ENCODE measurements around the gene MED8. TPM values are rescaled to one million over a fixed set of nuclear protein-coding genes. Genes with fewer than 3 reads are reported as not detected.

MED8 gene
- total RNA-seq: 10 to 100 TPM; 16.8 to 22.1 (median 18.9) TPM
- polyA plus RNA-seq: 16.0 TPM
- long read RNA-seq, donor 1, transcript MED8-203 (7 exons, 1,924 nt): major isoform, 35 of 43 reads
- long read RNA-seq, donor 1, partial matches to known transcripts: 3 of 43 reads
- long read RNA-seq, donor 1, other reads (novel, unspliced or antisense): 2 of 43 reads
- long read RNA-seq, donor 2, transcript MED8-203 (7 exons, 1,924 nt): major isoform, 17 of 26 reads
- long read RNA-seq, donor 2, partial matches to known transcripts: 0 of 26 reads
- long read RNA-seq, donor 2, other reads (novel, unspliced or antisense): 7 of 26 reads
- long read RNA-seq, donor 3, transcript MED8-201 (8 exons, 1,483 nt): minor isoform, 5 of 158 reads
- long read RNA-seq, donor 3, transcript MED8-203 (7 exons, 1,924 nt): major isoform, 100 of 158 reads
- long read RNA-seq, donor 3, partial matches to known transcripts: 23 of 158 reads
- long read RNA-seq, donor 3, other reads (novel, unspliced or antisense): 30 of 158 reads
- long read RNA-seq, donor 4, transcript MED8-203 (7 exons, 1,924 nt): major isoform, 19 of 23 reads
- long read RNA-seq, donor 4, partial matches to known transcripts: 3 of 23 reads
- long read RNA-seq, donor 4, other reads (novel, unspliced or antisense): 1 of 23 reads

- under 1% methylated on average over 65 of the region's 65 CpGs for WGBS
- ATAC-seq: peak; percentile 98
- peak within 1 kb of the TSS; percentile 84 for H3K4me3 ChIP-seq (ENCODE audit: low read length)
- H3K27ac ChIP-seq (ENCODE audit: low read length): peak within 1 kb of the TSS; percentile 76
- peaks cover 10% of the 10 kb centered on the region for H3K4me1 ChIP-seq (ENCODE audit: control insufficient read depth, insufficient read depth, low read length)
- no peaks in the 10 kb centered on the region for H3K9me3 ChIP-seq (ENCODE audit: control insufficient read depth, low read length)
- intact Hi-C loops (cut with DNase I): loop anchor here in 3 of 4 donors (10.0 kb wide), 1 partner anchor 155 kb away; no protein-coding TSS in a partner anchor
- peak; percentile 95 to 98 (median 97) for DNase-seq
- H3K27me3 ChIP-seq (ENCODE audit: control insufficient read depth, insufficient read depth): no peaks in the 10 kb centered on the region
Observed at GRCh38 chr1:43389326-43390313, at the start of gene MED8, which contains the start of gene SZT2. MED8 (minus strand) TSS chr1:43389800; CDS start chr1:43389764, 36 bp downstream. SZT2 (plus strand) TSS chr1:43389899; CDS start chr1:43389969, 70 bp downstream.

GRCh38 chr1:43438953-43439581 is 49.5 kb upstream of the MED8 start:
- ATAC-seq: no peak

GRCh38 chr1:43438576-43438952 is 49.0 kb upstream of the MED8 start:
- intact Hi-C loops (cut with DNase I): no loop called here
- H3K27ac ChIP-seq (ENCODE audit: low read length): no peak overlapping the region
- no peaks in the 10 kb centered on the region for H3K9me3 ChIP-seq (ENCODE audit: control insufficient read depth, low read length)
- 94% methylated on average over 8 of the region's 8 CpGs for WGBS
- no peak for DNase-seq
- H3K4me3 ChIP-seq (ENCODE audit: low read length): no peak overlapping the region
- no peak for ATAC-seq
- no peaks in the 10 kb centered on the region for H3K27me3 ChIP-seq (ENCODE audit: control insufficient read depth, insufficient read depth)
- H3K4me1 ChIP-seq (ENCODE audit: control insufficient read depth, insufficient read depth, low read length): no peaks in the 10 kb centered on the region

More at GRCh38 chr1:43438953-43439581, 49.5 kb upstream of the MED8 start:
- Histone ChIP-seq H3K4me3 (ENCODE audit: low read length) (no peak overlapping the region), H3K27ac (ENCODE audit: low read length) (no peak overlapping the region), H3K4me1 (ENCODE audit: control insufficient read depth, insufficient read depth, low read length) (no peaks in the 10 kb centered on the region), H3K27me3 (ENCODE audit: control insufficient read depth, insufficient read depth) (no peaks in the 10 kb centered on the region), H3K9me3 (ENCODE audit: control insufficient read depth, low read length) (no peaks in the 10 kb centered on the region)
- intact Hi-C loops (cut with DNase I): no loop called here
- DNase-seq: peak in 1 of 3 donors; percentile 41
- 87% methylated on average over 10 of the region's 10 CpGs for WGBS

- Histone ChIP-seq H3K4me1 (ENCODE audit: control insufficient read depth, insufficient read depth, low read length) (no peaks in the 10 kb centered on the region), H3K27ac (ENCODE audit: low read length) (no peak overlapping the region), H3K27me3 (ENCODE audit: control insufficient read depth, insufficient read depth) (no peaks in the 10 kb centered on the region), H3K9me3 (ENCODE audit: control insufficient read depth, low read length) (no peaks in the 10 kb centered on the region), H3K4me3 (ENCODE audit: low read length) (no peak overlapping the region)
- WGBS: 87% methylated on average over 3 of the region's 3 CpGs
- DNase-seq: no peak
- no peak for ATAC-seq
- intact Hi-C loops (cut with DNase I): no loop called here
Observed at GRCh38 chr1:43438006-43438405, 48.4 kb upstream of the MED8 start.

GRCh38 chr1:43437031-43437973 is 47.7 kb upstream of the MED8 start:
- no peaks in the 10 kb centered on the region for H3K4me1 ChIP-seq (ENCODE audit: control insufficient read depth, insufficient read depth, low read length)
- no peak for ATAC-seq
- 95% methylated on average over 20 of the region's 20 CpGs for WGBS
- DNase-seq: no peak
- no peaks in the 10 kb centered on the region for H3K27me3 ChIP-seq (ENCODE audit: control insufficient read depth, insufficient read depth)
- no peak overlapping the region for H3K4me3 ChIP-seq (ENCODE audit: low read length)
- H3K9me3 ChIP-seq (ENCODE audit: control insufficient read depth, low read length): no peaks in the 10 kb centered on the region
- intact Hi-C loops (cut with DNase I): no loop called here
- no peak overlapping the region for H3K27ac ChIP-seq (ENCODE audit: low read length)

GRCh38 chr1:43436371-43436770 is 46.8 kb upstream of the MED8 start:
- Histone ChIP-seq H3K9me3 (ENCODE audit: control insufficient read depth, low read length) (no peaks in the 10 kb centered on the region), H3K4me3 (ENCODE audit: low read length) (no peak overlapping the region), H3K27me3 (ENCODE audit: control insufficient read depth, insufficient read depth) (no peaks in the 10 kb centered on the region), H3K27ac (ENCODE audit: low read length) (no peak overlapping the region), H3K4me1 (ENCODE audit: control insufficient read depth, insufficient read depth, low read length) (no peaks in the 10 kb centered on the region)
- no peak for DNase-seq
- intact Hi-C loops (cut with DNase I): no loop called here
- ATAC-seq: no peak
- 75% methylated on average over 3 of the region's 3 CpGs for WGBS

- peak overlapping the region; percentile 55 for H3K27ac ChIP-seq (ENCODE audit: low read length)
- H3K27me3 ChIP-seq (ENCODE audit: control insufficient read depth, insufficient read depth): no peaks in the 10 kb centered on the region
- ATAC-seq (peak; percentile 74 to 87), DNase-seq (peak in 2 of 3 donors; percentile 47 to 48)
- no peaks in the 10 kb centered on the region for H3K9me3 ChIP-seq (ENCODE audit: control insufficient read depth, low read length)
- H3K4me1 ChIP-seq (ENCODE audit: control insufficient read depth, insufficient read depth, low read length): no peaks in the 10 kb centered on the region
- intact Hi-C loops (cut with DNase I): no loop called here
- no peak overlapping the region for H3K4me3 ChIP-seq (ENCODE audit: low read length)
- 63% methylated on average over 14 of the region's 14 CpGs for WGBS
Observed at GRCh38 chr1:43435146-43436145, 45.8 kb upstream of the MED8 start.

- no peak for ATAC-seq
- H3K4me3 ChIP-seq (ENCODE audit: low read length): no peak overlapping the region
- intact Hi-C loops (cut with DNase I): no loop called here
- H3K9me3 ChIP-seq (ENCODE audit: control insufficient read depth, low read length): no peaks in the 10 kb centered on the region
- no peak for DNase-seq
- H3K27me3 ChIP-seq (ENCODE audit: control insufficient read depth, insufficient read depth): no peaks in the 10 kb centered on the region
- no peaks in the 10 kb centered on the region for H3K4me1 ChIP-seq (ENCODE audit: control insufficient read depth, insufficient read depth, low read length)
- no peak overlapping the region for H3K27ac ChIP-seq (ENCODE audit: low read length)
- 91% methylated on average over 7 of the region's 7 CpGs for WGBS
Observed at GRCh38 chr1:43434256-43434655, 44.7 kb upstream of the MED8 start.

- Histone ChIP-seq H3K4me1 (ENCODE audit: control insufficient read depth, insufficient read depth, low read length) (no peaks in the 10 kb centered on the region), H3K27ac (ENCODE audit: low read length) (no peak overlapping the region), H3K9me3 (ENCODE audit: control insufficient read depth, low read length) (no peaks in the 10 kb centered on the region), H3K27me3 (ENCODE audit: control insufficient read depth, insufficient read depth) (no peaks in the 10 kb centered on the region), H3K4me3 (ENCODE audit: low read length) (no peak overlapping the region)
- no peak for ATAC-seq
- WGBS: 93% methylated on average over 5 of the region's 5 CpGs
- intact Hi-C loops (cut with DNase I): no loop called here
- DNase-seq: no peak
Observed at GRCh38 chr1:43432907-43433306, 43.3 kb upstream of the MED8 start.

Measured in right cardiac atrium (tissue), 5 donors.